SK-N-SH (cell line): ENCODE data around the gene EML5.

Experiments
- GABPA ChIP-seq: IDR thresholded peaks from 2 replicates; pipeline ENCODE4 v1.4.0; 2012; ENCODE audit warnings: low read depth, mild to moderate bottlenecking
- GATA2 ChIP-seq: sonication (generic); formaldehyde crosslinking; IDR thresholded peaks from 2 replicates; pipeline ENCODE4 v1.5.0; 2020; ENCODE audit warnings: mild to moderate bottlenecking, missing genetic modification reagents
- MAX ChIP-seq: IDR thresholded peaks from 2 replicates; pipeline ENCODE4 v1.4.0; 2012; ENCODE audit warnings: low read depth
- PBX3 ChIP-seq: IDR thresholded peaks from 2 replicates; pipeline ENCODE4; 2012
- REST ChIP-seq: IDR thresholded peaks from 2 replicates; pipeline ENCODE4 v1.6.1; 2012; ENCODE audit warnings: mild to moderate bottlenecking, low read depth, low read length, moderate library complexity
- SIN3A ChIP-seq: IDR thresholded peaks from 2 replicates; pipeline ENCODE4 v1.6.1; 2012; ENCODE audit warnings: low read depth, mild to moderate bottlenecking, low read length, moderate library complexity, borderline replicate concordance
- USF2 ChIP-seq: fragments of 150-350 bp; IDR thresholded peaks from 2 replicates; pipeline ENCODE4 v1.6.1; 2017; ENCODE audit warnings: antibody characterized with exemption, low read length, low read depth, borderline replicate concordance
- TF ChIP-seq, protein P1 (sequence below): fragments of 200-600 bp; sonication (generic); IDR thresholded peaks from 2 replicates; pipeline ENCODE4 v1.6.1; 2017; ENCODE audit warnings: antibody characterized with exemption, mild to moderate bottlenecking, moderate library complexity
- TF ChIP-seq, protein P2 (sequence below): IDR thresholded peaks from 2 replicates; pipeline ENCODE4 v1.4.0; 2012; ENCODE audit warnings: low read depth, borderline replicate concordance

GRCh38 chr14:88802596-88802995 lies 9.8 kb upstream of the EML5 start:
- TF ChIP-seq SIN3A (no peak), PBX3 (no peak), MAX (no peak), REST (no peak), GATA2 (no peak), USF2 (no peak), GABPA (no peak)
- TF ChIP-seq, protein P1, sequence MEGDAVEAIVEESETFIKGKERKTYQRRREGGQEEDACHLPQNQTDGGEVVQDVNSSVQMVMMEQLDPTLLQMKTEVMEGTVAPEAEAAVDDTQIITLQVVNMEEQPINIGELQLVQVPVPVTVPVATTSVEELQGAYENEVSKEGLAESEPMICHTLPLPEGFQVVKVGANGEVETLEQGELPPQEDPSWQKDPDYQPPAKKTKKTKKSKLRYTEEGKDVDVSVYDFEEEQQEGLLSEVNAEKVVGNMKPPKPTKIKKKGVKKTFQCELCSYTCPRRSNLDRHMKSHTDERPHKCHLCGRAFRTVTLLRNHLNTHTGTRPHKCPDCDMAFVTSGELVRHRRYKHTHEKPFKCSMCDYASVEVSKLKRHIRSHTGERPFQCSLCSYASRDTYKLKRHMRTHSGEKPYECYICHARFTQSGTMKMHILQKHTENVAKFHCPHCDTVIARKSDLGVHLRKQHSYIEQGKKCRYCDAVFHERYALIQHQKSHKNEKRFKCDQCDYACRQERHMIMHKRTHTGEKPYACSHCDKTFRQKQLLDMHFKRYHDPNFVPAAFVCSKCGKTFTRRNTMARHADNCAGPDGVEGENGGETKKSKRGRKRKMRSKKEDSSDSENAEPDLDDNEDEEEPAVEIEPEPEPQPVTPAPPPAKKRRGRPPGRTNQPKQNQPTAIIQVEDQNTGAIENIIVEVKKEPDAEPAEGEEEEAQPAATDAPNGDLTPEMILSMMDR = no peak
- TF ChIP-seq, protein P2, sequence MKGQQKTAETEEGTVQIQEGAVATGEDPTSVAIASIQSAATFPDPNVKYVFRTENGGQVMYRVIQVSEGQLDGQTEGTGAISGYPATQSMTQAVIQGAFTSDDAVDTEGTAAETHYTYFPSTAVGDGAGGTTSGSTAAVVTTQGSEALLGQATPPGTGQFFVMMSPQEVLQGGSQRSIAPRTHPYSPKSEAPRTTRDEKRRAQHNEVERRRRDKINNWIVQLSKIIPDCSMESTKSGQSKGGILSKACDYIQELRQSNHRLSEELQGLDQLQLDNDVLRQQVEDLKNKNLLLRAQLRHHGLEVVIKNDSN = no peak
